ENCODE data around the gene PTGDS.

The PTGDS gene

GRCh38 chr9:136945333-136946227 lies 31.7 kb upstream of the PTGDS start:
- in situ Hi-C loops (cut with MboI; ENCODE audit: low sequenced_read_pairs), result no loop called here

GRCh38 chr9:136946228-136947027 lies 30.9 kb upstream of the PTGDS start:
- in situ Hi-C loops (cut with MboI; ENCODE audit: low sequenced_read_pairs), result no loop called here

GRCh38 chr9:136947028-136947891 lies 30.0 kb upstream of the PTGDS start:
- in situ Hi-C loops (cut with MboI; ENCODE audit: low sequenced_read_pairs), result no loop called here

GRCh38 chr9:136947955-136948510 lies 29.3 kb upstream of the PTGDS start:
- in situ Hi-C loops (cut with MboI; ENCODE audit: low sequenced_read_pairs), result no loop called here

- in situ Hi-C loops (cut with MboI; ENCODE audit: low sequenced_read_pairs), result no loop called here
Measured at GRCh38 chr9:136949239-136949816, 28.0 kb upstream of the PTGDS start.

- in situ Hi-C loops (cut with MboI; ENCODE audit: low sequenced_read_pairs), result no loop called here
Measured at GRCh38 chr9:136949817-136950655, 27.3 kb upstream of the PTGDS start.

GRCh38 chr9:136950656-136951276 lies 26.5 kb upstream of the PTGDS start:
- in situ Hi-C loops (cut with MboI; ENCODE audit: low sequenced_read_pairs), result no loop called here

GRCh38 chr9:136951541-136952320 lies 25.6 kb upstream of the PTGDS start, which contains the start of gene LCN12:
Gene LCN12, plus strand, starts transcription at chr9:136952273. Its CDS starts 55 bp downstream, at chr9:136952328.
- in situ Hi-C loops (cut with MboI; ENCODE audit: low sequenced_read_pairs), result no loop called here

GRCh38 chr9:136952321-136952850 lies 24.9 kb upstream of the PTGDS start:
- in situ Hi-C loops (cut with MboI; ENCODE audit: low sequenced_read_pairs), result no loop called here

- in situ Hi-C loops (cut with MboI; ENCODE audit: low sequenced_read_pairs), result no loop called here
Measured at GRCh38 chr9:136952876-136953770, 24.2 kb upstream of the PTGDS start.

- in situ Hi-C loops (cut with MboI; ENCODE audit: low sequenced_read_pairs), result no loop called here
Measured at GRCh38 chr9:136953771-136954269, 23.5 kb upstream of the PTGDS start.

- in situ Hi-C loops (cut with MboI; ENCODE audit: low sequenced_read_pairs), result no loop called here
Measured at GRCh38 chr9:136954270-136955083, 22.8 kb upstream of the PTGDS start.

- in situ Hi-C loops (cut with MboI; ENCODE audit: low sequenced_read_pairs), result no loop called here
Measured at GRCh38 chr9:136955202-136955942, 21.9 kb upstream of the PTGDS start.

- in situ Hi-C loops (cut with MboI; ENCODE audit: low sequenced_read_pairs), result no loop called here
Measured at GRCh38 chr9:136955943-136956335, 21.4 kb upstream of the PTGDS start.

GRCh38 chr9:136956604-136957003 lies 20.7 kb upstream of the PTGDS start:
- in situ Hi-C loops (cut with MboI; ENCODE audit: low sequenced_read_pairs), result no loop called here
